Suprapubic skin (tissue), 4 donors: ENCODE data around the gene MAPK12. TPM values are rescaled to one million over a fixed set of nuclear protein-coding genes. Genes with fewer than 3 reads are reported as not detected.
"Not testable (repeated sequence)": the region's sequence is repeated elsewhere in the genome, so short reads cannot be mapped to it uniquely, and the experiment has no call there.

Experiments used
- DNase-seq, 2 donors: peaks; one replicate each; pipeline ENCODE4 v3.0.0-alpha.2; 2019; ENCODE audit warnings: low spot score in 2 of 2
- H3K27ac ChIP-seq: fragments of 200-600 bp; sonication (generic); one replicate; pipeline ENCODE4 v1.5.1; 2019
- H3K27me3 ChIP-seq: fragments of 200-600 bp; sonication (generic); one replicate; pipeline ENCODE4 v1.5.1; 2019
- H3K36me3 ChIP-seq: fragments of 200-600 bp; sonication (generic); one replicate; pipeline ENCODE4 v1.5.1; 2019
- H3K4me1 ChIP-seq: fragments of 200-600 bp; sonication (generic); one replicate; pipeline ENCODE4 v1.5.1; 2019
- H3K4me3 ChIP-seq: fragments of 200-600 bp; sonication (generic); one replicate; pipeline ENCODE4 v1.5.1; 2019; ENCODE audit warnings: mild to moderate bottlenecking
- H3K9me3 ChIP-seq: fragments of 200-600 bp; sonication (generic); one replicate; pipeline ENCODE4 v1.5.1; 2019
- CTCF ChIP-seq, 2 donors: fragments of 200-600 bp in 1 of 2; fragments of 450-650 bp in 1 of 2; sonication (generic) in 1 of 2; IDR thresholded peaks; one replicate each; pipeline ENCODE4 v1.5.1; 2016 to 2019; ENCODE audit warnings: antibody characterized with exemption in 2 of 2, mild to moderate bottlenecking in 1 of 2, moderate library complexity in 1 of 2
- EP300 ChIP-seq: sonication (generic); formaldehyde crosslinking; IDR thresholded peaks from one replicate; pipeline ENCODE4 v1.6.1; 2017; ENCODE audit warnings: antibody characterized with exemption
- POLR2A ChIP-seq, 2 donors: fragments of 450-650 bp; IDR thresholded peaks; one replicate each; pipeline ENCODE4 v1.6.1; 2017; ENCODE audit warnings: antibody characterized with exemption in 2 of 2, mild to moderate bottlenecking in 2 of 2, moderate library complexity in 2 of 2
- POLR2AphosphoS5 ChIP-seq, 3 donors: sonication (generic); formaldehyde crosslinking; IDR thresholded peaks; one replicate each; pipeline ENCODE4 v1.6.1; 2017; ENCODE audit warnings: antibody characterized with exemption in 3 of 3
- WGBS: methylation state at CpG from one replicate; pipeline ENCODE4 v1.1.5; 2018; 5-methylcytosine and 5-hydroxymethylcytosine counted together
- total RNA-seq, 4 donors: library from RNA; depleted of rRNA; stranded (reverse); fragments of >200 nt; gene quantifications; one replicate each; pipeline ENCODE4 v1.1.0, GENCODE V29; 2016

Gene MAPK12
- total RNA-seq, 4 donors from 2014 or later, result 1.3 to 5.7 (median 3.3) TPM

- TF ChIP-seq POLR2AphosphoS5 (IDR thresholded peaks at IDR 0.05) (no peak), POLR2A (IDR thresholded peaks at IDR 0.05) (no peak), EP300 (no peak), CTCF (IDR thresholded peaks at IDR 0.05) (no peak)
- H3K36me3 ChIP-seq, result peaks cover 42% of the 10 kb centered on the region
- H3K9me3 ChIP-seq, result no peaks in the 10 kb centered on the region
- H3K4me1 ChIP-seq, result peaks cover 32% of the 10 kb centered on the region
- no peaks in the 10 kb centered on the region for H3K27me3 ChIP-seq
- DNase-seq, result no peak
- no peak overlapping the region for H3K27ac ChIP-seq
- H3K4me3 ChIP-seq, result no peak overlapping the region
- WGBS, result 92% methylated on average over 38 of the region's 45 CpGs
Measured at GRCh38 chr22:50205781-50206569, 55.5 kb downstream of the MAPK12 start.

DNA sequence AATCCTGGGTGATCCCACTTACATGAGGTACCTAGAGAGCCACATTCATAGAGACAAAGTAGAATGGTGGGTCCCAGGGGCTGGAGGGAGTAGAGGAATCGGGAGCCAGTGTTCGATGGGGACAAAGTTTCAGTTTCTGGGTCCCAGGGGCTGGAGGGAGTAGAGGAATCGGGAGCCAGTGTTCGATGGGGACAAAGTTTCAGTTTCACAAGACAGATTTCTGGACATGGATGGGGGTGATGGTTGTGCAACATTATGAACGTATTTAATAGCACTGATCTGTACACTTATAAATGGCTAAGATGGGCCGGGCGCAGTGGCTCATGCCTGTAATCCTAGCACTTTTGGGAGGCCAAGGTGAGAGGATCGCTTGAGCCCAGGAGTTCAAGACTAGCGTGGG lies 56.5 kb downstream of the MAPK12 start:
- not testable (repeated sequence) for H3K9me3 ChIP-seq, H3K27ac ChIP-seq, DNase-seq, H3K27me3 ChIP-seq, H3K4me3 ChIP-seq
- Histone ChIP-seq H3K36me3 (peaks cover 32% of the 10 kb centered on the region), H3K4me1 (peaks cover 37% of the 10 kb centered on the region)
- WGBS, result 90% methylated on average over 9 of the region's 9 CpGs

DNA sequence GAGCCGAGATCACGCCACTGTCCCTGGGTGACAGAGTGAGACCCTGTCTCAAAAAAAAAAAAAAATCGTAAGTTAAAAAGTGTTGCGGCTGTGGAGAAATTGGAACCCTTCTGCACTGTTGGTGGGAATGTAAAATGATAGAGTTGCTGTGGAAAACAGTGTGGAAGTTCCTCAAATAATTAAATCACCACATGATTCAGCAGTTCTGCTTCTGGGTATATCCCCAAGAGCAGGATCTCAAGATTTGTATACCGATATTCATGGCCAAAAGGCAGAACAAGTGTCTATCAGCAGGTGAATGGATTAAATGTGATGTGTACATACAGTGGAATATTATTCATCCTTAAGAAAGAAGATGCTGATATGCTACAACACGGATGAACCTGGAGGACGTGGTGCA lies 56.9 kb downstream of the MAPK12 start:
- WGBS, result 95% methylated on average over 7 of the region's 7 CpGs
- Histone ChIP-seq H3K27ac (no peak overlapping the region), H3K27me3 (no peaks in the 10 kb centered on the region), H3K4me1 (peaks cover 40% of the 10 kb centered on the region), H3K36me3 (peaks cover 32% of the 10 kb centered on the region), H3K9me3 (no peaks in the 10 kb centered on the region), H3K4me3 (no peak overlapping the region)
- TF ChIP-seq POLR2A (IDR thresholded peaks at IDR 0.05), result no peak
- DNase-seq, result no peak

GRCh38 chr22:50203288-50203687 lies 58.2 kb downstream of the MAPK12 start:
- Histone ChIP-seq H3K27ac (no peak overlapping the region), H3K36me3 (peaks cover 29% of the 10 kb centered on the region), H3K4me1 (peaks cover 39% of the 10 kb centered on the region), H3K4me3 (no peak overlapping the region), H3K27me3 (no peaks in the 10 kb centered on the region), H3K9me3 (no peaks in the 10 kb centered on the region)
- TF ChIP-seq EP300 (no peak), POLR2A (IDR thresholded peaks at IDR 0.05) (no peak), CTCF (IDR thresholded peaks at IDR 0.05) (no peak), POLR2AphosphoS5 (IDR thresholded peaks at IDR 0.05) (no peak)
- 100% methylated on average over 1 of the region's 1 CpG for WGBS
- DNase-seq, result no peak

Other genes starting within 250 kb of the MAPK12 start
- not detected for gene IL17REL, start 248.9 kb downstream of the MAPK12 start, total RNA-seq
- gene TTLL8, start 203.4 kb downstream of the MAPK12 start, total RNA-seq, result not detected
- gene MLC1, start 176.3 kb downstream of the MAPK12 start, total RNA-seq, result 1 to 10 TPM in 1 of 4 donors, under 1 TPM in 3; 0.49 to 3.4 (median 0.70) TPM
- gene MOV10L1, start 171.7 kb downstream of the MAPK12 start, total RNA-seq, result under 1 TPM in 2 of 4 donors, not detected in 2; 0.68 to 0.80 TPM
- gene PANX2, start 91.0 kb downstream of the MAPK12 start, total RNA-seq, result 1 to 10 TPM; 1.2 to 2.8 (median 2.2) TPM
- gene TRABD, start 75.8 kb downstream of the MAPK12 start, total RNA-seq, result 10 to 100 TPM; 35.7 to 78.2 (median 39.1) TPM
- gene SELENOO, start 60.7 kb downstream of the MAPK12 start, total RNA-seq, result 10 to 100 TPM; 27.4 to 66.1 (median 36.1) TPM
- gene TUBGCP6, start 16.7 kb downstream of the MAPK12 start, total RNA-seq, result 100 to 1,000 TPM in 1 of 4 donors, 10 to 100 TPM in 3; 43.0 to 113 (median 69.7) TPM
- 10 to 100 TPM; 43.1 to 93.7 (median 56.2) TPM for gene HDAC10, start 10.4 kb downstream of the MAPK12 start, total RNA-seq
- 1 to 10 TPM; 3.8 to 5.8 (median 4.5) TPM for gene MAPK11, start 8.7 kb upstream of the MAPK12 start, total RNA-seq
- 100 to 1,000 TPM; 117 to 231 (median 192) TPM for gene PLXNB2, start 46.0 kb upstream of the MAPK12 start, total RNA-seq
- 1 to 10 TPM; 3.3 to 5.4 (median 3.4) TPM for gene DENND6B, start 65.3 kb upstream of the MAPK12 start, total RNA-seq
- gene PPP6R2, start 81.6 kb upstream of the MAPK12 start, total RNA-seq, result 10 to 100 TPM; 46.7 to 70.3 (median 64.6) TPM
- 100 to 1,000 TPM in 3 of 4 donors, 10 to 100 TPM in 1; 92.5 to 137 (median 115) TPM for gene SBF1, start 213.4 kb upstream of the MAPK12 start, total RNA-seq
- gene ADM2, start 219.9 kb upstream of the MAPK12 start, total RNA-seq, result 1 to 10 TPM in 1 of 4 donors, under 1 TPM in 2, not detected in 1; 0.24 to 2.7 (median 0.30) TPM
- gene MIOX, start 225.2 kb upstream of the MAPK12 start, total RNA-seq, result not detected
- gene LMF2, start 246.0 kb upstream of the MAPK12 start, total RNA-seq, result 10 to 100 TPM; 28.9 to 65.6 (median 44.7) TPM
- 10 to 100 TPM; 39.6 to 51.9 (median 50.0) TPM for gene NCAPH2, start 246.5 kb upstream of the MAPK12 start, total RNA-seq